H9 (cell line): Measurements from ENCODE around the gene KLF2. TPM values are rescaled to one million over a fixed set of nuclear protein-coding genes. Genes with fewer than 3 reads are reported as not detected.
"Not testable (repeated sequence)": the region's sequence is repeated elsewhere in the genome, so short reads cannot be mapped to it uniquely, and the experiment has no call there.

Experiments
- DNase-seq: peaks from one replicate; pipeline ENCODE4 v3.0.0-alpha.2; 2017
- H2AFZ ChIP-seq: one replicate; pipeline ENCODE4 v1.6.1; 2013; ENCODE audit warnings: mild to moderate bottlenecking, low read length, control low read depth, moderate library complexity
- H2AK5ac ChIP-seq: 2 replicates; pipeline ENCODE4 v1.6.1; 2013; ENCODE audit warnings: low read length, control low read depth, mixed read lengths; ENCODE audit not compliant: insufficient read length
- H2BK120ac ChIP-seq: one replicate; pipeline ENCODE4 v1.6.1; 2013; ENCODE audit warnings: low read depth, mild to moderate bottlenecking, low read length, control low read depth, inconsistent platforms; ENCODE audit not compliant: poor library complexity, severe bottlenecking
- H2BK12ac ChIP-seq: 2 replicates; pipeline ENCODE4 v1.6.1; 2013; ENCODE audit warnings: low read length, control low read depth, mixed read lengths, low read depth; ENCODE audit not compliant: insufficient read length
- H2BK15ac ChIP-seq: 2 replicates; pipeline ENCODE4 v1.6.1; 2013; ENCODE audit warnings: low read depth, low read length, control low read depth
- H2BK20ac ChIP-seq: one replicate; pipeline ENCODE4 v1.6.1; 2013; ENCODE audit warnings: low read depth, mild to moderate bottlenecking, low read length, control low read depth, inconsistent platforms; ENCODE audit not compliant: poor library complexity, severe bottlenecking
- H2BK5ac ChIP-seq: 2 replicates; pipeline ENCODE4 v1.6.1; 2013; ENCODE audit warnings: low read length, control low read depth, mixed read lengths; ENCODE audit not compliant: insufficient read length
- H3K14ac ChIP-seq: 2 replicates; pipeline ENCODE4 v1.6.1; 2013; ENCODE audit warnings: low read length, control low read depth; ENCODE audit not compliant: insufficient read depth
- H3K18ac ChIP-seq: 2 replicates; pipeline ENCODE4 v1.6.1; 2013; ENCODE audit warnings: low read depth, mild to moderate bottlenecking, mixed read lengths, low read length, control low read depth; ENCODE audit not compliant: insufficient read length
- H3K23ac ChIP-seq: 2 replicates; pipeline ENCODE4 v1.6.1; 2013; ENCODE audit warnings: low read length, control low read depth, mixed read lengths, low read depth; ENCODE audit not compliant: insufficient read length
- H3K23me2 ChIP-seq: 2 replicates; pipeline ENCODE4 v1.6.1; 2013; ENCODE audit warnings: low read depth, mild to moderate bottlenecking, mixed read lengths, low read length, control low read depth; ENCODE audit not compliant: insufficient read length, poor library complexity, severe bottlenecking
- H3K27ac ChIP-seq: 2 replicates; pipeline ENCODE4 v1.5.1; 2013; ENCODE audit warnings: low read length, control low read depth, mixed read lengths, low read depth; ENCODE audit not compliant: insufficient read length
- H3K27me3 ChIP-seq: 2 replicates; pipeline ENCODE4 v1.6.1; 2013; ENCODE audit warnings: low read length, control low read depth, inconsistent platforms; ENCODE audit not compliant: insufficient read depth
- H3K4ac ChIP-seq: 2 replicates; pipeline ENCODE4 v1.6.1; 2013; ENCODE audit warnings: low read depth, mild to moderate bottlenecking, control low read depth, inconsistent platforms, low read length, moderate library complexity
- H3K4me1 ChIP-seq: 2 replicates; pipeline ENCODE4 v1.6.1; 2013; ENCODE audit warnings: low read length, control low read depth, inconsistent platforms; ENCODE audit not compliant: insufficient read depth
- H3K4me2 ChIP-seq: 2 replicates; pipeline ENCODE4 v1.6.1; 2013; ENCODE audit warnings: low read length, control low read depth, mixed read lengths; ENCODE audit not compliant: insufficient read length, insufficient read depth
- H3K56ac ChIP-seq: 2 replicates; pipeline ENCODE4 v1.6.1; 2013; ENCODE audit warnings: low read depth, mild to moderate bottlenecking, mixed read lengths, low read length, control low read depth; ENCODE audit not compliant: insufficient read length
- H3K79me1 ChIP-seq: 2 replicates; pipeline ENCODE4 v1.6.1; 2013; ENCODE audit warnings: low read depth, mild to moderate bottlenecking, moderate library complexity, low read length, control low read depth, inconsistent platforms; ENCODE audit not compliant: insufficient read depth, poor library complexity, severe bottlenecking
- H3K79me2 ChIP-seq: 2 replicates; pipeline ENCODE4 v1.6.1; 2013; ENCODE audit warnings: low read length, control low read depth, inconsistent platforms; ENCODE audit not compliant: insufficient read depth
- H3K9ac ChIP-seq: 2 replicates; pipeline ENCODE4 v1.6.1; 2013; ENCODE audit warnings: low read length, control low read depth, mixed read lengths; ENCODE audit not compliant: insufficient read length; ENCODE audit errors: extremely low read depth
- H3K9me3 ChIP-seq: one replicate; pipeline ENCODE4 v1.6.1; 2013; ENCODE audit warnings: low read depth, low read length, inconsistent platforms; ENCODE audit not compliant: control insufficient read depth
- H3T11ph ChIP-seq: one replicate; pipeline ENCODE4 v1.6.1; 2013; ENCODE audit warnings: mild to moderate bottlenecking, low read length, control low read depth, inconsistent platforms
- H4K20me1 ChIP-seq: one replicate; pipeline ENCODE4 v1.6.1; 2013; ENCODE audit not compliant: control insufficient read depth, insufficient read length, insufficient read depth
- H4K5ac ChIP-seq: 2 replicates; pipeline ENCODE4 v1.6.1; 2013; ENCODE audit warnings: low read depth, mild to moderate bottlenecking, mixed read lengths, low read length, control low read depth; ENCODE audit not compliant: insufficient read length
- H4K8ac ChIP-seq: replicated peaks from 2 replicates; pipeline ENCODE4 v1.6.1; 2013; ENCODE audit warnings: low read length, control low read depth, mixed read lengths, low read depth; ENCODE audit not compliant: insufficient read length
- H4K91ac ChIP-seq: 2 replicates; pipeline ENCODE4 v1.6.1; 2013; ENCODE audit warnings: low read depth, mild to moderate bottlenecking, moderate library complexity, mixed read lengths, low read length, control low read depth; ENCODE audit not compliant: insufficient read length
- H3K27ac Mint-ChIP-seq, 3 experiments: 2 replicates in 2 of 3; 3 replicates in 1 of 3; pipeline ENCODE4 v1.8.0; 2020 to 2021; ENCODE audit warnings: mixed read lengths in 3 of 3, mild to moderate bottlenecking in 1 of 3, moderate library complexity in 1 of 3
- H3K27me3 Mint-ChIP-seq: 2 replicates; pipeline ENCODE4 v1.8.0; 2021; ENCODE audit warnings: low read depth, mild to moderate bottlenecking, moderate library complexity, mixed read lengths
- H3K36me3 Mint-ChIP-seq, 3 experiments: 2 replicates in 2 of 3; 3 replicates in 1 of 3; pipeline ENCODE4 v1.8.0; 2020 to 2021; ENCODE audit warnings: low read depth in 3 of 3, mixed read lengths in 3 of 3; ENCODE audit not compliant: insufficient read depth in 1 of 3
- H3K4me1 Mint-ChIP-seq, 2 experiments: 2 replicates each; pipeline ENCODE4 v1.8.0; 2020; ENCODE audit warnings: mixed read lengths in 2 of 2
- H3K4me3 Mint-ChIP-seq, 2 experiments: 2 replicates in 1 of 2; 3 replicates in 1 of 2; pipeline ENCODE4 v1.8.0; 2020 to 2021; ENCODE audit warnings: mild to moderate bottlenecking in 2 of 2, mixed read lengths in 2 of 2, moderate library complexity in 1 of 2
- H3K9me3 Mint-ChIP-seq, 2 experiments: 2 replicates in 1 of 2; 3 replicates in 1 of 2; pipeline ENCODE4 v1.8.0; 2020; ENCODE audit warnings: mild to moderate bottlenecking in 2 of 2, mixed read lengths in 2 of 2, moderate library complexity in 1 of 2
- WGBS: extraction: QIAGEN DNeasy Blood & Tissue Kit; methylation state at CpG from one replicate; pipeline ENCODE4 v1.1.7; 2013; ENCODE audit warnings: missing lambda C conversion rate, low lambda C conversion rate, mixed read lengths; ENCODE audit not compliant: insufficient read length; ENCODE audit errors: extremely low coverage; 5-methylcytosine and 5-hydroxymethylcytosine counted together
- total RNA-seq: library from RNA; stranded (reverse); gene quantifications from 2 replicates; pipeline ENCODE4 v1.2.1, GENCODE V29; 2021
- TF ChIP-seq, protein P1 (sequence below): fragments of 200-600 bp; sonication (generic); conservative IDR thresholded peaks from 3 replicates; pipeline ENCODE4 v1.8.0; 2021; ENCODE audit warnings: antibody characterized with exemption, mild to moderate bottlenecking

Gene KLF2
- total RNA-seq, 1 experiment from 2014 or later = 0.33 TPM

- no peaks in the 10 kb centered on the region for H3K79me1 ChIP-seq
- H2BK5ac ChIP-seq = no peak overlapping the region
Measured at GRCh38 chr19:16303755-16304154, 20.9 kb upstream of the KLF2 start.

DNA sequence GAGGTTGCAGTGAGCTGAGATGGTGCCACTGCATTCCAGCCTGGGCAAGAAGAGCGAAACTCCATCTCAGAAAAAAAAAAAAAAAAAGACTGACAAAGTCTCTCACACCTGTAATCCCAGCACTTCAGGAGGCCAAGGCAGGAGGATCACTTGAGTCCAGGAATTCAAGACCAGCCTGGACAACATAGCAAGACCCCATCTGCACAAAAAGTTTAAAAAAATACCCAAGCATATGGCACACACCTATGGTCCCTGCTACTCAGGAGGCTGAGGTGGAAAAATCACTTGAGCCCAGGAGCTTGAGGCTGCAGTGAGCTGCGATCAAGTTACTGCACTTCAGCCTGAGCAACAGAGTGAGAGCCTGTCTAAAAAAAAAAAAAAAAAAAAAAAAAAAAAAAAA is 20.1 kb upstream of the KLF2 start:
- not testable (repeated sequence) for H2BK5ac ChIP-seq, H3K79me1 ChIP-seq, H3K79me2 ChIP-seq, H4K5ac ChIP-seq, H3K9me3 Mint-ChIP-seq, H2AFZ ChIP-seq, H2BK12ac ChIP-seq, H3K36me3 Mint-ChIP-seq, H3K4me3 Mint-ChIP-seq, H4K8ac ChIP-seq, H3K4me1 Mint-ChIP-seq, H3K9ac ChIP-seq, H3K27ac Mint-ChIP-seq, H3K27me3 ChIP-seq, H3K27me3 Mint-ChIP-seq, H4K20me1 ChIP-seq, H2AK5ac ChIP-seq, H3K4ac ChIP-seq, H3K4me2 ChIP-seq, H3K4me1 ChIP-seq, DNase-seq, H2BK15ac ChIP-seq, H3K9me3 ChIP-seq, H3K18ac ChIP-seq, H3K56ac ChIP-seq, H3K23ac ChIP-seq, H4K91ac ChIP-seq, H2BK120ac ChIP-seq, H3K23me2 ChIP-seq, H3T11ph ChIP-seq, H3K14ac ChIP-seq, H2BK20ac ChIP-seq, H3K27ac ChIP-seq
- no CpG with 5 or more reads among the region's 2 CpGs for WGBS

More at GRCh38 chr19:16303755-16304154, 20.9 kb upstream of the KLF2 start:
- no peak overlapping the region for H3K56ac ChIP-seq
- no CpG with 5 or more reads among the region's 3 CpGs for WGBS
- no peak overlapping the region for H2BK15ac ChIP-seq
- no peaks in the 10 kb centered on the region for H3K23me2 ChIP-seq
- no peaks in the 10 kb centered on the region for H3K36me3 Mint-ChIP-seq
- H3K23ac ChIP-seq = no peak overlapping the region
- H2AK5ac ChIP-seq = no peak overlapping the region
- H2BK20ac ChIP-seq = no peak overlapping the region
- H3K27ac Mint-ChIP-seq = no peak overlapping the region
- no peak overlapping the region for H2BK12ac ChIP-seq
- H4K5ac ChIP-seq = no peak overlapping the region
- no peak overlapping the region for H4K8ac ChIP-seq
- TF ChIP-seq, protein P1, sequence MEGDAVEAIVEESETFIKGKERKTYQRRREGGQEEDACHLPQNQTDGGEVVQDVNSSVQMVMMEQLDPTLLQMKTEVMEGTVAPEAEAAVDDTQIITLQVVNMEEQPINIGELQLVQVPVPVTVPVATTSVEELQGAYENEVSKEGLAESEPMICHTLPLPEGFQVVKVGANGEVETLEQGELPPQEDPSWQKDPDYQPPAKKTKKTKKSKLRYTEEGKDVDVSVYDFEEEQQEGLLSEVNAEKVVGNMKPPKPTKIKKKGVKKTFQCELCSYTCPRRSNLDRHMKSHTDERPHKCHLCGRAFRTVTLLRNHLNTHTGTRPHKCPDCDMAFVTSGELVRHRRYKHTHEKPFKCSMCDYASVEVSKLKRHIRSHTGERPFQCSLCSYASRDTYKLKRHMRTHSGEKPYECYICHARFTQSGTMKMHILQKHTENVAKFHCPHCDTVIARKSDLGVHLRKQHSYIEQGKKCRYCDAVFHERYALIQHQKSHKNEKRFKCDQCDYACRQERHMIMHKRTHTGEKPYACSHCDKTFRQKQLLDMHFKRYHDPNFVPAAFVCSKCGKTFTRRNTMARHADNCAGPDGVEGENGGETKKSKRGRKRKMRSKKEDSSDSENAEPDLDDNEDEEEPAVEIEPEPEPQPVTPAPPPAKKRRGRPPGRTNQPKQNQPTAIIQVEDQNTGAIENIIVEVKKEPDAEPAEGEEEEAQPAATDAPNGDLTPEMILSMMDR = no peak
- H4K20me1 ChIP-seq = no peaks in the 10 kb centered on the region
- no peak overlapping the region for H4K91ac ChIP-seq
- H3K27me3 Mint-ChIP-seq = peaks cover 1% of the 10 kb centered on the region
- H3K27me3 ChIP-seq = no peaks in the 10 kb centered on the region
- H3K27ac ChIP-seq = no peak overlapping the region
- DNase-seq = no peak
- no peak overlapping the region for H3K4me3 Mint-ChIP-seq
- H3T11ph ChIP-seq = no peak overlapping the region
- peaks cover 0 to 9% of the 10 kb centered on the region in 2 experiments; a peak in 2 of 4 replicates for H3K4me1 Mint-ChIP-seq
- H3K4me1 ChIP-seq = no peaks in the 10 kb centered on the region
- H3K14ac ChIP-seq = no peak overlapping the region
- no peak overlapping the region for H3K9ac ChIP-seq
- H3K9me3 Mint-ChIP-seq = no peaks in the 10 kb centered on the region; a peak in 1 of 5 replicates
- no peaks in the 10 kb centered on the region for H3K79me2 ChIP-seq
- no peak overlapping the region for H2BK120ac ChIP-seq
- no peak overlapping the region for H3K18ac ChIP-seq
- H2AFZ ChIP-seq = no peak overlapping the region
- H3K4ac ChIP-seq = no peak overlapping the region
- H3K9me3 ChIP-seq = no peaks in the 10 kb centered on the region
- H3K4me2 ChIP-seq = no peak overlapping the region
